ENCODE results near the gene RTN4RL2.

The RTN4RL2 gene

GRCh38 chr11:57499413-57499982, 39.2 kb downstream of the RTN4RL2 start:
- peak overlapping the region; percentile 71 for H3K27ac ChIP-seq
- TF ChIP-seq ZFX (IDR thresholded peaks at IDR 0.05; ENCODE audit: borderline replicate concordance) (no peak), CTCF (IDR thresholded peaks at IDR 0.05) (no peak)

GRCh38 chr11:57499983-57500461, 39.7 kb downstream of the RTN4RL2 start:
- peak overlapping the region; percentile 71 for H3K27ac ChIP-seq
- TF ChIP-seq ZFX (IDR thresholded peaks at IDR 0.05; ENCODE audit: borderline replicate concordance) (no peak), CTCF (IDR thresholded peaks at IDR 0.05) (no peak)

GRCh38 chr11:57500515-57500914, 40.2 kb downstream of the RTN4RL2 start:
- peak overlapping the region; percentile 71 for H3K27ac ChIP-seq

GRCh38 chr11:57500926-57501325, 40.6 kb downstream of the RTN4RL2 start:
- TF ChIP-seq CTCF (IDR thresholded peaks at IDR 0.05) (no peak), ZFX (IDR thresholded peaks at IDR 0.05; ENCODE audit: borderline replicate concordance) (no peak)
- no peak overlapping the region for H3K27ac ChIP-seq

More at GRCh38 chr11:57500515-57500914, 40.2 kb downstream of the RTN4RL2 start:
- no peak for TF ChIP-seq CTCF (IDR thresholded peaks at IDR 0.05)
- TF ChIP-seq ZFX (IDR thresholded peaks at IDR 0.05; ENCODE audit: borderline replicate concordance), result no peak

GRCh38 chr11:57501953-57502352, 41.6 kb downstream of the RTN4RL2 start:
- TF ChIP-seq ZFX (IDR thresholded peaks at IDR 0.05; ENCODE audit: borderline replicate concordance), result no peak
- no peak for TF ChIP-seq CTCF (IDR thresholded peaks at IDR 0.05)

GRCh38 chr11:57502376-57502775, 42.0 kb downstream of the RTN4RL2 start:
- TF ChIP-seq CTCF (IDR thresholded peaks at IDR 0.05), result no peak
- TF ChIP-seq ZFX (IDR thresholded peaks at IDR 0.05; ENCODE audit: borderline replicate concordance), result no peak
- peak overlapping the region; percentile 51 for H3K27ac ChIP-seq

More at GRCh38 chr11:57501953-57502352, 41.6 kb downstream of the RTN4RL2 start:
- peak overlapping the region; percentile 51 for H3K27ac ChIP-seq

GRCh38 chr11:57502870-57503269, 42.5 kb downstream of the RTN4RL2 start:
- H3K27ac ChIP-seq, result peak overlapping the region; percentile 51
- TF ChIP-seq ZFX (IDR thresholded peaks at IDR 0.05; ENCODE audit: borderline replicate concordance) (no peak), CTCF (IDR thresholded peaks at IDR 0.05) (no peak)

All from 22Rv1 (cell line).